Activated B cell treated with CpG ODN at 0.5 μM for 24 hours (primary cell): ENCODE data around the gene PARG. TPM values are rescaled to one million over a fixed set of nuclear protein-coding genes. Genes with fewer than 3 reads are reported as not detected.

Source experiments
- ATAC-seq: fragments of 200-7000 bp; cut with Tn5 transposase; one replicate; pipeline ENCODE4 v1.10.0; 2021; ENCODE audit warnings: low read depth, mild to moderate bottlenecking, moderate library complexity
- CTCF ChIA-PET: fragments of 350-600 bp; sonication (Branson Sonifier 250); formaldehyde crosslinking; loops from one replicate; lab custom pipeline; 2021; ENCODE audit warnings: antibody characterized with exemption; lab: Charles Lee
- POLR2A ChIA-PET: fragments of 350-600 bp; sonication (Branson Sonifier 250); formaldehyde crosslinking; loops from one replicate; lab custom pipeline; 2021; ENCODE audit warnings: antibody characterized with exemption; lab: Charles Lee
- DNase-seq: peaks from one replicate; pipeline ENCODE4 v3.0.0; 2022
- H3K27ac Mint-ChIP-seq: one replicate; pipeline ENCODE4 v1.8.0; 2020; ENCODE audit warnings: mixed read lengths
- H3K27me3 Mint-ChIP-seq: one replicate; pipeline ENCODE4 v1.8.0; 2021; ENCODE audit warnings: mixed read lengths
- H3K36me3 Mint-ChIP-seq: one replicate; pipeline ENCODE4 v1.8.0; 2021; ENCODE audit warnings: low read depth, mixed read lengths
- H3K4me1 Mint-ChIP-seq: one replicate; pipeline ENCODE4 v1.8.0; 2021; ENCODE audit warnings: mixed read lengths
- H3K4me3 Mint-ChIP-seq: one replicate; pipeline ENCODE4 v1.8.0; 2020; ENCODE audit warnings: mild to moderate bottlenecking, mixed read lengths
- H3K9me3 Mint-ChIP-seq: one replicate; pipeline ENCODE4 v1.8.0; 2020; ENCODE audit warnings: mixed read lengths
- intact Hi-C: fragments of 100-400 bp; cut with micrococcal nuclease; formaldehyde crosslinking; loops from one replicate; pipeline ENCODE4 v1.15.1; 2024
- total RNA-seq: library from RNA; stranded (reverse); gene quantifications from 2 replicates; pipeline ENCODE4 v1.2.3, GENCODE V29; 2022
- TF ChIP-seq, protein P1 (sequence below): fragments of 200-600 bp; IDR thresholded peaks from one replicate; pipeline ENCODE4 v1.8.0; 2022; ENCODE audit warnings: antibody characterized with exemption, mild to moderate bottlenecking

Gene PARG
- total RNA-seq, 1 donor from 2014 or later = 34.8 TPM

- H3K27me3 Mint-ChIP-seq = peaks cover 40% of the 10 kb centered on the region
- POLR2A ChIA-PET = interaction anchor here (0.7 kb wide), 1 partner anchor 992 kb away, joined by 3 read pairs; no protein-coding TSS in a partner anchor
- no peaks in the 10 kb centered on the region for H3K4me1 Mint-ChIP-seq
- no peak overlapping the region for H3K4me3 Mint-ChIP-seq
- DNase-seq (no peak), ATAC-seq (no peak)
- intact Hi-C loops = no loop called here
- H3K9me3 Mint-ChIP-seq = peaks cover 10% of the 10 kb centered on the region
- no peak overlapping the region for H3K27ac Mint-ChIP-seq
- TF ChIP-seq, protein P1, sequence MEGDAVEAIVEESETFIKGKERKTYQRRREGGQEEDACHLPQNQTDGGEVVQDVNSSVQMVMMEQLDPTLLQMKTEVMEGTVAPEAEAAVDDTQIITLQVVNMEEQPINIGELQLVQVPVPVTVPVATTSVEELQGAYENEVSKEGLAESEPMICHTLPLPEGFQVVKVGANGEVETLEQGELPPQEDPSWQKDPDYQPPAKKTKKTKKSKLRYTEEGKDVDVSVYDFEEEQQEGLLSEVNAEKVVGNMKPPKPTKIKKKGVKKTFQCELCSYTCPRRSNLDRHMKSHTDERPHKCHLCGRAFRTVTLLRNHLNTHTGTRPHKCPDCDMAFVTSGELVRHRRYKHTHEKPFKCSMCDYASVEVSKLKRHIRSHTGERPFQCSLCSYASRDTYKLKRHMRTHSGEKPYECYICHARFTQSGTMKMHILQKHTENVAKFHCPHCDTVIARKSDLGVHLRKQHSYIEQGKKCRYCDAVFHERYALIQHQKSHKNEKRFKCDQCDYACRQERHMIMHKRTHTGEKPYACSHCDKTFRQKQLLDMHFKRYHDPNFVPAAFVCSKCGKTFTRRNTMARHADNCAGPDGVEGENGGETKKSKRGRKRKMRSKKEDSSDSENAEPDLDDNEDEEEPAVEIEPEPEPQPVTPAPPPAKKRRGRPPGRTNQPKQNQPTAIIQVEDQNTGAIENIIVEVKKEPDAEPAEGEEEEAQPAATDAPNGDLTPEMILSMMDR = no peak
- no peaks in the 10 kb centered on the region for H3K36me3 Mint-ChIP-seq
- CTCF ChIA-PET = no interaction called here
These were observed 173.1 kb downstream of the PARG start for GRCh38 chr10:49768731-49769130.

DNA sequence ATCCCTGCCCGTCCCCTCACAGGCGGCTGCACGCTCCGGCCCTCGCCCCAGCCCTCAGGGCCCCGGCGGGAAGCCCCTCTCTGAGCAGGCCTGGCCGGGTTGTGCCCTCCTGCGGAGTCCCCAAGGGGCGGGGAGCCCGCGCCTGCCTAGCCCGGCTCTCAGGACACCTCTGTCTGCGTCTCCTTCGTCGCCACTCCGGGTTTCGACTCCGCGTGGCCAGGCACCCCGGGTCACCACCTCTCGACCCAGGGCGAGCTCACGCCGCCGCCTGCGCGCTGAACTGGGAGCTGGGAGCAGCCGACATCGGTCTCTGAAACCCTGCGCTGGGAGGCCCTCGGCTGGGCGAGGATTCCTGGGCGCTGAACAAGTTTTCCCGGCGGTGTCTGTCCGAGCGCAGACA lies 173.5 kb downstream of the PARG start:
- H3K36me3 Mint-ChIP-seq = no peaks in the 10 kb centered on the region
- H3K4me1 Mint-ChIP-seq = no peaks in the 10 kb centered on the region
- intact Hi-C loops = no loop called here
- H3K27me3 Mint-ChIP-seq = peaks cover 40% of the 10 kb centered on the region
- ChIA-PET POLR2A (no interaction called here), CTCF (no interaction called here)
- TF ChIP-seq, protein P1 = no peak
- DNase-seq = no peak
- no peak for ATAC-seq
- no peak overlapping the region for H3K27ac Mint-ChIP-seq
- no peak overlapping the region for H3K4me3 Mint-ChIP-seq
- H3K9me3 Mint-ChIP-seq = peaks cover 10% of the 10 kb centered on the region

Other genes with a start within 250 kb of the PARG start
- gene OGDHL, start 179.7 kb downstream of the PARG start, total RNA-seq = not detected in 2 replicates
- 27.0 and 33.3 TPM in 2 replicates for gene TIMM23B, start within 50 bp of the PARG start, total RNA-seq
- 20.1 and 23.3 TPM in 2 replicates for gene AGAP6, start 46.4 kb upstream of the PARG start, total RNA-seq
- gene WASHC2A, start 125.9 kb upstream of the PARG start, total RNA-seq = 58.7 and 64.7 TPM in 2 replicates